Caco-2 (cell line): ENCODE measurements around the gene MXD3. TPM values are rescaled to one million over a fixed set of nuclear protein-coding genes. Genes with fewer than 3 reads are reported as not detected.

Experiments
- BruUV-seq: library from RNA; stranded (reverse); fragments of 400-500 nt; replicated peaks from 2 replicates; lab custom pipeline; 2021; lab: Mats Ljungman, UMichigan
- CTCF ChIA-PET: fragments of 300-600 bp; sonication (Branson Sonifier 250); formaldehyde crosslinking; loops from one replicate; lab custom pipeline; 2022; ENCODE audit warnings: antibody characterized with exemption; lab: Charles Lee
- POLR2A ChIA-PET: fragments of 300-600 bp; sonication (Branson Sonifier 250); formaldehyde crosslinking; loops from one replicate; lab custom pipeline; 2022; ENCODE audit warnings: antibody characterized with exemption; lab: Charles Lee
- DNase-seq, 2 experiments: peaks; one replicate each; pipeline versions ENCODE4 v3.0.0 to v3.0.0-alpha.2; 2020 to 2022
- H3K27me3 ChIP-seq: replicated peaks from 2 replicates; pipeline ENCODE4 v1.6.0; 2011; ENCODE audit warnings: low read length; ENCODE audit not compliant: control insufficient read depth, insufficient read depth
- H3K36me3 ChIP-seq: 2 replicates; pipeline ENCODE4 v1.5.1; 2011; ENCODE audit warnings: low read length; ENCODE audit not compliant: control insufficient read depth, insufficient read depth
- H3K4me1 ChIP-seq: fragments of 250-450 bp; sonication (Bioruptor Pico); 2 replicates; pipeline ENCODE4 v1.5.1; 2020; ENCODE audit warnings: mild to moderate bottlenecking
- H3K4me3 ChIP-seq: 2 replicates; pipeline ENCODE4 v1.5.1; 2011; ENCODE audit warnings: low read depth, mild to moderate bottlenecking, control low read depth, low read length
- H3K9me3 ChIP-seq: fragments of 250-450 bp; sonication (Bioruptor Pico); 2 replicates; pipeline ENCODE4 v1.5.1; 2020; ENCODE audit warnings: mild to moderate bottlenecking, moderate library complexity
- H3K27ac Mint-ChIP-seq: one replicate; pipeline ENCODE4 v1.8.0; 2022; ENCODE audit warnings: mixed read lengths; ENCODE audit not compliant: unreplicated experiment
- H3K27me3 Mint-ChIP-seq: one replicate; pipeline ENCODE4 v1.8.0; 2022; ENCODE audit warnings: mixed read lengths; ENCODE audit not compliant: insufficient read depth, unreplicated experiment
- H3K36me3 Mint-ChIP-seq: one replicate; pipeline ENCODE4 v1.8.0; 2022; ENCODE audit warnings: mild to moderate bottlenecking, mixed read lengths; ENCODE audit not compliant: insufficient read depth, unreplicated experiment
- H3K4me1 Mint-ChIP-seq: one replicate; pipeline ENCODE4 v1.8.0; 2022; ENCODE audit warnings: low read depth, mixed read lengths; ENCODE audit not compliant: unreplicated experiment
- H3K4me3 Mint-ChIP-seq: one replicate; pipeline ENCODE4 v1.8.0; 2022; ENCODE audit warnings: mild to moderate bottlenecking, moderate library complexity, mixed read lengths; ENCODE audit not compliant: unreplicated experiment
- H3K9me3 Mint-ChIP-seq: one replicate; pipeline ENCODE4 v1.8.0; 2022; ENCODE audit warnings: mixed read lengths; ENCODE audit not compliant: unreplicated experiment
- CTCF ChIP-seq, 2 experiments: fragments of 200-600 bp in 1 of 2; IDR thresholded peaks; 1 replicate in 1 of 2; 2 replicates in 1 of 2; pipeline versions ENCODE4 v1.5.1 to v1.8.0; 2011 to 2022; ENCODE audit warnings: antibody characterized with exemption in 1 of 2, control low read depth in 1 of 2, inconsistent platforms in 1 of 2, low read depth in 1 of 2, low read length in 1 of 2, mild to moderate bottlenecking in 1 of 2, moderate library complexity in 1 of 2; ENCODE audit not compliant: insufficient read depth in 1 of 2, severe bottlenecking in 1 of 2, unreplicated experiment in 1 of 2
- intact Hi-C: fragments of 100-400 bp; cut with micrococcal nuclease; formaldehyde crosslinking; loops from one replicate; pipeline ENCODE4 v1.10.0; 2022; ENCODE audit not compliant: unreplicated experiment
- total RNA-seq: library from RNA; stranded (reverse); gene quantifications from 2 replicates; pipeline ENCODE4 v1.2.3, GENCODE V29; 2022

The MXD3 gene
- total RNA-seq, 1 experiment from 2014 or later: 19.8 TPM

GRCh38 chr5:177319913-177320588 lies 8.4 kb upstream of the MXD3 start:
- CTCF ChIA-PET: interaction anchor here (0.5 to 0.8 kb wide), 3 partner anchors 10 to 231 kb away, joined by 3 read pairs; no protein-coding TSS in a partner anchor
- POLR2A ChIA-PET: no interaction called here
- Histone ChIP-seq H3K9me3 (no peaks in the 10 kb centered on the region), H3K4me1 (peaks cover 10% of the 10 kb centered on the region), H3K36me3 (no peaks in the 10 kb centered on the region; the same call in 1 of the 2 replicates), H3K4me3 (no peak overlapping the region), H3K27me3 (no peaks in the 10 kb centered on the region)
- intact Hi-C loops: no loop called here
- H3K36me3 Mint-ChIP-seq: peaks cover 35% of the 10 kb centered on the region
- H3K4me3 Mint-ChIP-seq: no peak overlapping the region
- DNase-seq: no peak
- H3K4me1 Mint-ChIP-seq: peaks cover 17% of the 10 kb centered on the region
- TF ChIP-seq CTCF (IDR thresholded peaks at IDR 0.05; ENCODE audit: insufficient read depth in 1 of 2, low read depth in 1 of 2, low read length in 1 of 2, severe bottlenecking in 1 of 2, unreplicated experiment in 1 of 2): no peak
- no TSS peak for BruUV-seq
- H3K27ac Mint-ChIP-seq: no peak overlapping the region
- no peaks in the 10 kb centered on the region for H3K27me3 Mint-ChIP-seq
- no peaks in the 10 kb centered on the region for H3K9me3 Mint-ChIP-seq

GRCh38 chr5:177317959-177318377 lies 6.3 kb upstream of the MXD3 start:
- DNase-seq: peak; percentile 83 to 84
- H3K9me3 ChIP-seq: no peaks in the 10 kb centered on the region
- no peaks in the 10 kb centered on the region for H3K27me3 ChIP-seq
- POLR2A ChIA-PET: interaction anchor here (0.6 kb wide), 1 partner anchor 34 kb away, joined by 3 read pairs; the partner anchor contains the start of gene LMAN2
- Mint-ChIP-seq H3K4me3 (no peak overlapping the region), H3K9me3 (no peaks in the 10 kb centered on the region), H3K36me3 (peaks cover 28% of the 10 kb centered on the region), H3K4me1 (peaks cover 10% of the 10 kb centered on the region), H3K27ac (peak overlapping the region; percentile 42), H3K27me3 (no peaks in the 10 kb centered on the region)
- H3K4me1 ChIP-seq: no peaks in the 10 kb centered on the region
- no peaks in the 10 kb centered on the region; the same call in 1 of the 2 replicates for H3K36me3 ChIP-seq
- CTCF ChIA-PET: interaction anchor here (0.7 to 1.7 kb wide), 3 partner anchors 8 to 52 kb away, joined by 4 to 15 read pairs (median 5); no protein-coding TSS in a partner anchor
- intact Hi-C loops: loop anchor here (1.0 kb wide), 4 partner anchors 18 to 86 kb away; no protein-coding TSS in a partner anchor
- BruUV-seq: no TSS peak
- peak; percentile 92 to 93 for TF ChIP-seq CTCF (IDR thresholded peaks at IDR 0.05; ENCODE audit: insufficient read depth in 1 of 2, low read depth in 1 of 2, low read length in 1 of 2, severe bottlenecking in 1 of 2, unreplicated experiment in 1 of 2)
- no peak overlapping the region for H3K4me3 ChIP-seq

- ChIA-PET CTCF (interaction anchor here (0.6 to 1.4 kb wide), 3 partner anchors 55 to 138 kb away, joined by 4 to 8 read pairs (median 5); partner anchors contain the start of gene GRK6), POLR2A (interaction anchor here (0.6 kb wide), 2 partner anchors 13 to 16 kb away, joined by 4 to 8 read pairs; partner anchors contain the start of gene RAB24)
- peaks cover 33% of the 10 kb centered on the region for H3K36me3 Mint-ChIP-seq
- H3K4me3 Mint-ChIP-seq: no peak overlapping the region
- Histone ChIP-seq H3K27me3 (no peaks in the 10 kb centered on the region), H3K36me3 (no peaks in the 10 kb centered on the region; the same call in 1 of the 2 replicates), H3K4me1 (no peaks in the 10 kb centered on the region), H3K4me3 (no peak overlapping the region), H3K9me3 (no peaks in the 10 kb centered on the region)
- peaks cover 12% of the 10 kb centered on the region for H3K4me1 Mint-ChIP-seq
- no peak for DNase-seq
- H3K9me3 Mint-ChIP-seq: no peaks in the 10 kb centered on the region
- intact Hi-C loops: no loop called here
- no peaks in the 10 kb centered on the region for H3K27me3 Mint-ChIP-seq
- no peak for TF ChIP-seq CTCF (IDR thresholded peaks at IDR 0.05; ENCODE audit: insufficient read depth in 1 of 2, low read depth in 1 of 2, low read length in 1 of 2, severe bottlenecking in 1 of 2, unreplicated experiment in 1 of 2)
- H3K27ac Mint-ChIP-seq: no peak overlapping the region
- no TSS peak for BruUV-seq
Measured at GRCh38 chr5:177316005-177316404, 4.3 kb upstream of the MXD3 start.
